ENCODE results near the gene SIK3. TPM values are rescaled to one million over a fixed set of nuclear protein-coding genes. Genes with fewer than 3 reads are reported as not detected.
A peak's percentile ranks its signal among the peaks of the same experiment; 100 is the strongest.

The SIK3 gene
- total and polyA plus RNA-seq, 2 donors (not counting 3 experiments of a cell fraction or from before 2014, with no cell fraction given) = 10.3 to 21.3 TPM

DNA sequence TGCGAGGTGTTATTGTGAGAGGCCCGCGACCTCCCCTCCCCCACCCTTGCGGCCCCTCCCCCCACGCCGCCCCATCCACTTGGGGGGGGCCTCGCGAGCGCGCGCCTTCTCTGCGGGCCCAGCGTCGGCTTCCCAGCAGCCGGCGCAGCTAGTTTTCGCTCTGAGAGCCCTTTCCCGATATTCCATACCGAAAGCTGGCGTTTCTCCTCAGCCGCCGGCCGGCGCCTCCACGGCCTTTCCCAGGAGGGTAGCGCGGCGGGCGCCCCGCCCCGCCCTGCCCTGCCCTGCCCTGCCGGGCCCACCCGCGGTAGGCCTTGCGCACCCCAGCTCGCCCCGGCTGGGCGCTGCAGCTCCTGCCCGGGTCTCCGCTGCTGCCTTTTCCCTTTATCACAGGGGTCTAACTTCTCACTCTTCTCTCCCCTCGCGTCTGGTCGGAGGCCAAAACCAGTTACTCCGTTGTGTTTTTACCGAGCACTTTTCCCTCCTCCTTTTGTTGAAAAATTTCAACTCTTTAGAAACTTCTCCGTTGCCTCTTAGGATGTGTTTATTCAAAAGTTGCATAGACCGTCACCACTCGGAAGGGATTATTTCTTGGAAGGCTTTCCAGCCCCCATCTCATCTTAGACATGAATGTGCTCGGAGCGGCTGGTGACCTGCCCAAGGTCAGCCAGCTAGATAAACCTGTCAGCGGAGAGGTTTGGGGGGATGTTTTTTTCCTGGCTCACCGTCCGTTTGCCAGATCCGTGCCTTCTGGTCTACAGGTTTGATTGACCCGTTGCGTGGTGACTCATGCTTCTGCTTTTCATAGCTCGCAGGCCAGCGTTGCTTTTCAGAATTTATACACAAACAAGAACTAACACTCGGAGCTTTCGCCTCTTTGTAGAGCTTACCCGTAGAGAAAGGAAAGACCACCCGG, 46.5 kb upstream of the SIK3 start:
- Histone ChIP-seq H2AFZ (ENCODE audit: low read depth, low read length) (no peak overlapping the region), H4K20me1 (replicated peaks; ENCODE audit: control insufficient read depth, extremely low read depth, insufficient read depth, low read length) (peaks cover 4% of the 10 kb centered on the region), H3K4me2 (ENCODE audit: insufficient read depth, low read length) (peak overlapping the region; percentile 57), H3K27me3 (ENCODE audit: control insufficient read depth in 2 of 2, insufficient read depth in 2 of 2, low read length in 2 of 2) (no peaks in the 10 kb centered on the region), H3K9me3 (replicated peaks; ENCODE audit: control insufficient read depth, insufficient read depth, low read length) (no peaks in the 10 kb centered on the region), H3K4me3 (replicated peaks in 1 of 3; ENCODE audit: insufficient read depth in 1 of 3, low read depth in 1 of 3, low read length in 3 of 3) (peak overlapping the region; percentile 79 to 95 (median 90)), H3K36me3 (ENCODE audit: control insufficient read depth in 2 of 2, extremely low read depth in 1 of 2, insufficient read depth in 2 of 2, low read length in 2 of 2) (no peaks in the 10 kb centered on the region), H3K27ac (ENCODE audit: insufficient read depth, low read depth, low read length) (peak overlapping the region; percentile 33), H3K4me1 (ENCODE audit: control insufficient read depth, extremely low read depth, insufficient read depth, low read length) (peaks cover 11% of the 10 kb centered on the region), H3K79me2 (ENCODE audit: control insufficient read depth, insufficient read depth, low read length) (peaks cover 52% of the 10 kb centered on the region), H3K9ac (replicated peaks; ENCODE audit: extremely low read depth, insufficient read depth, low read length) (peak overlapping the region; percentile 82), H3K9me1 (replicated peaks; ENCODE audit: control insufficient read depth, extremely low read depth, insufficient read depth, low read length) (no peaks in the 10 kb centered on the region)
- no peak for TF ChIP-seq MYC (IDR thresholded peaks at IDR 0.05; ENCODE audit: low read depth, low read length)
- peak; percentile 60 for TF ChIP-seq JUN (IDR thresholded peaks at IDR 0.05; ENCODE audit: borderline replicate concordance, insufficient read depth, insufficient read length, low read depth)
- TF ChIP-seq EZH2 (IDR thresholded peaks at IDR 0.05; ENCODE audit: borderline replicate concordance, low read depth, low read length, severe bottlenecking) = no peak
- TF ChIP-seq POLR2A (IDR thresholded peaks at IDR 0.05; ENCODE audit: low read depth, low read length) = peak; percentile 43
- peak; percentile 83 for TF ChIP-seq FOS (IDR thresholded peaks at IDR 0.05; ENCODE audit: borderline replicate concordance, insufficient read depth, low read length)
- TF ChIP-seq, protein P1, sequence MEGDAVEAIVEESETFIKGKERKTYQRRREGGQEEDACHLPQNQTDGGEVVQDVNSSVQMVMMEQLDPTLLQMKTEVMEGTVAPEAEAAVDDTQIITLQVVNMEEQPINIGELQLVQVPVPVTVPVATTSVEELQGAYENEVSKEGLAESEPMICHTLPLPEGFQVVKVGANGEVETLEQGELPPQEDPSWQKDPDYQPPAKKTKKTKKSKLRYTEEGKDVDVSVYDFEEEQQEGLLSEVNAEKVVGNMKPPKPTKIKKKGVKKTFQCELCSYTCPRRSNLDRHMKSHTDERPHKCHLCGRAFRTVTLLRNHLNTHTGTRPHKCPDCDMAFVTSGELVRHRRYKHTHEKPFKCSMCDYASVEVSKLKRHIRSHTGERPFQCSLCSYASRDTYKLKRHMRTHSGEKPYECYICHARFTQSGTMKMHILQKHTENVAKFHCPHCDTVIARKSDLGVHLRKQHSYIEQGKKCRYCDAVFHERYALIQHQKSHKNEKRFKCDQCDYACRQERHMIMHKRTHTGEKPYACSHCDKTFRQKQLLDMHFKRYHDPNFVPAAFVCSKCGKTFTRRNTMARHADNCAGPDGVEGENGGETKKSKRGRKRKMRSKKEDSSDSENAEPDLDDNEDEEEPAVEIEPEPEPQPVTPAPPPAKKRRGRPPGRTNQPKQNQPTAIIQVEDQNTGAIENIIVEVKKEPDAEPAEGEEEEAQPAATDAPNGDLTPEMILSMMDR (IDR thresholded peaks at IDR 0.05; ENCODE audit: extremely low read depth in 1 of 2, insufficient read depth in 1 of 2, low read depth in 1 of 2, low read length in 2 of 2) = no peak
- TF ChIP-seq POLR2AphosphoS5 (IDR thresholded peaks at IDR 0.05; ENCODE audit: insufficient read depth, low read depth, low read length) = no peak
- TF ChIP-seq GATA2 (IDR thresholded peaks at IDR 0.05; ENCODE audit: insufficient read depth, insufficient read length, low read depth, low read length) = no peak
- TF ChIP-seq, protein P2, sequence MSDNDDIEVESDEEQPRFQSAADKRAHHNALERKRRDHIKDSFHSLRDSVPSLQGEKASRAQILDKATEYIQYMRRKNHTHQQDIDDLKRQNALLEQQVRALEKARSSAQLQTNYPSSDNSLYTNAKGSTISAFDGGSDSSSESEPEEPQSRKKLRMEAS (IDR thresholded peaks at IDR 0.05; ENCODE audit: insufficient read depth, insufficient read length) = no peak
- DNase-seq (ENCODE audit: low read depth, low spot score) = peak; percentile 84
- dilution Hi-C loops (cut with MboI; ENCODE audit: extremely low pct_ligation_motif_present, low sequenced_read_pairs) (no loop called here), intact Hi-C loops (cut with micrococcal nuclease) (loop anchor here (1.0 kb wide), 1 partner anchor 34 kb away; the partner anchor contains the start of gene SIDT2)
- FAIRE-seq = peak; percentile 18
- POLR2A ChIA-PET = interaction anchor here (0.6 to 1.6 kb wide), 3 partner anchors 25 to 34 kb away, joined by 3 to 4 read pairs (median 3); partner anchors contain the start of gene SIDT2
- CTCF ChIA-PET = interaction anchor here (1.1 to 3.5 kb wide), 11 partner anchors 28 to 412 kb away, joined by 3 to 31 read pairs (median 8); partner anchors contain the start of genes APOA5, PCSK7, RNF214 and SIDT2
- BruUV-seq (replicated peaks) = TSS peak; percentile 49

Data from endothelial cell of umbilical vein (primary cell).